Lung (tissue), 12 donors: ENCODE data around the gene NT5DC4. TPM values are rescaled to one million over a fixed set of nuclear protein-coding genes. Genes with fewer than 3 reads are reported as not detected.

ENCODE experiments used
- ATAC-seq: fragments of 200-7000 bp; cut with Tn5 transposase; one replicate; pipeline ENCODE4 v1.9.1; 2020; ENCODE audit warnings: moderate number of reproducible peaks; ENCODE audit not compliant: insufficient read depth, low FRiP score
- DNase-seq, 3 donors: peaks; one replicate each; pipeline ENCODE4 v3.0.0-alpha.2; 2013 to 2017
- H3K27ac ChIP-seq, 2 donors: one replicate each; pipeline ENCODE4 v1.5.1; 2013; ENCODE audit warnings: mild to moderate bottlenecking in 2 of 2, moderate library complexity in 2 of 2, control low read depth in 1 of 2, inconsistent platforms in 1 of 2, low read depth in 1 of 2, low read length in 1 of 2
- H3K27me3 ChIP-seq, 3 donors: one replicate each; pipeline ENCODE4 v1.5.1; 2013; ENCODE audit warnings: low read length in 2 of 3; ENCODE audit not compliant: control insufficient read depth in 3 of 3, insufficient read depth in 3 of 3
- H3K36me3 ChIP-seq, 4 donors: one replicate each; pipeline ENCODE4 v1.5.1; 2013; ENCODE audit warnings: low read length in 4 of 4, mild to moderate bottlenecking in 1 of 4, moderate library complexity in 1 of 4; ENCODE audit not compliant: control insufficient read depth in 4 of 4, insufficient read depth in 4 of 4
- H3K4me1 ChIP-seq, 5 donors: one replicate each; pipeline ENCODE4 v1.5.1; 2013; ENCODE audit warnings: low read length in 5 of 5, mild to moderate bottlenecking in 2 of 5, moderate library complexity in 1 of 5; ENCODE audit not compliant: control insufficient read depth in 5 of 5, insufficient read depth in 5 of 5
- H3K4me3 ChIP-seq: one replicate; pipeline ENCODE4 v1.5.1; 2013; ENCODE audit warnings: mild to moderate bottlenecking, control low read depth, moderate library complexity
- H3K9ac ChIP-seq, 2 donors: one replicate each; pipeline ENCODE4 v1.5.1; 2013; ENCODE audit warnings: low read length in 2 of 2, control low read depth in 1 of 2; ENCODE audit not compliant: insufficient read depth in 1 of 2
- H3K9me3 ChIP-seq, 4 donors: one replicate each; pipeline ENCODE4 v1.5.1; 2013; ENCODE audit warnings: low read length in 3 of 4, mild to moderate bottlenecking in 1 of 4, moderate library complexity in 1 of 4; ENCODE audit not compliant: control insufficient read depth in 4 of 4, insufficient read depth in 3 of 4
- CTCF ChIP-seq: IDR thresholded peaks from 2 replicates; pipeline ENCODE4 v1.5.1; 2012; ENCODE audit warnings: mild to moderate bottlenecking; ENCODE audit errors: control extremely low read depth, extremely low read depth
- WGBS, 2 donors: extraction: QIAGEN DNeasy Blood & Tissue Kit; methylation state at CpG; one replicate each; pipeline ENCODE4 v1.1.7; 2013; 5-methylcytosine and 5-hydroxymethylcytosine counted together
- polyA plus RNA-seq, 2 donors: library from polyadenylated mRNA; stranded (reverse); fragments of 200-250 nt; gene quantifications; one replicate each; pipeline ENCODE4 v1.2.1, GENCODE V29; 2013
- total RNA-seq, 2 donors: library from RNA; depleted of rRNA in 1 of 2; stranded (reverse); fragments of >200 nt in 1 of 2; gene quantifications; one replicate each; pipeline ENCODE4 v1.2.1, GENCODE V29; 2014 to 2021
- donor health status: control.
- donor health status: control.
- donor health status: Bipolar disorder and iron deficiency.
- donor health status: healthy.
- donor health status: DM: yes; HTN: yes; CAD: no.

The NT5DC4 gene
- total and polyA plus RNA-seq, 4 donors = 0.09 to 0.83 (median 0.53) TPM

DNA sequence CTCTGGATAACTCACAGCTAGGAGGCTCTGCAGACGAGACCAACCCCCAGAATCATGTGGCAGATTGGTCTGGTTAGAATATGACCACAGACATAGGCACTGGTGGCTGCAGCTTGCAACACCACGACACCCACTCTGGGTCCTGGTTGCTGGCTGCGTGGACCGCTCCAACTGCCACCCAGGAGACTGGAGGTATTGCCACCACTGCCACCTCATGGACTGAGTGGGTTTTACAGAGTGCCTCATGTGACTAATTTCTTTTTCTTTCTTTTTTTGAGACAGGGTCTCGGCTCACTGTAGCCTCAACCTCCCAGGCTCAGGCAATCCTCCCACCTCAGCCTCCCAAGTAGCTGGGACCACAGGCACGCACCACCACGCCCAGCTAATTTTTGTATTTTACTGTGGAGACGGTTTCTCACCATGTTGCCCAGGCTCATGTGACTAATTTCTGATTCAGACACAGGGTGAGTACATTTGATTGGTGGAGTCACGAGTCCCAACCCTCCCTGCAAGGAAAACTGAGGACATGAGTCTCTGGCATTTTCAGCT lies 29.9 kb upstream of the NT5DC4 start:
- Histone ChIP-seq H3K36me3 (no peaks in the 10 kb centered on the region), H3K4me1 (peaks cover 0 to 7% (median 0%) of the 10 kb centered on the region in 5 donors), H3K9me3 (no peaks in the 10 kb centered on the region), H3K4me3 (no peak overlapping the region), H3K27me3 (peaks cover 0 to 3% (median 0%) of the 10 kb centered on the region in 3 donors), H3K27ac (peak overlapping the region in 1 of 2 donors; percentile 49), H3K9ac (no peak overlapping the region)
- 32 to 35% methylated on average over 9 of the region's 9 CpGs for WGBS, 2 donors
- ATAC-seq (peak; percentile 68), DNase-seq (peak in 2 of 3 donors; percentile 36 to 38)
- peak; percentile 49 for TF ChIP-seq CTCF

GRCh38 chr2:112691881-112692281 lies 28.9 kb upstream of the NT5DC4 start:
- ATAC-seq (no peak), DNase-seq (no peak)
- TF ChIP-seq CTCF = no peak
- peaks cover 0 to 7% (median 0%) of the 10 kb centered on the region in 5 donors for H3K4me1 ChIP-seq
- H3K27ac ChIP-seq = peak overlapping the region in 1 of 2 donors; percentile 37
- no peak overlapping the region for H3K9ac ChIP-seq
- H3K9me3 ChIP-seq = no peaks in the 10 kb centered on the region
- 52 to 64% methylated on average over 4 of the region's 4 CpGs for WGBS, 2 donors
- H3K27me3 ChIP-seq = peaks cover 0 to 3% (median 0%) of the 10 kb centered on the region in 3 donors
- H3K36me3 ChIP-seq = no peaks in the 10 kb centered on the region
- H3K4me3 ChIP-seq = no peak overlapping the region

GRCh38 chr2:112692495-112692911 lies 28.3 kb upstream of the NT5DC4 start:
- H3K9me3 ChIP-seq = no peaks in the 10 kb centered on the region
- peak; percentile 74 for ATAC-seq
- H3K4me3 ChIP-seq = no peak overlapping the region
- TF ChIP-seq CTCF = no peak
- no peak overlapping the region for H3K9ac ChIP-seq
- H3K36me3 ChIP-seq = no peaks in the 10 kb centered on the region
- H3K27me3 ChIP-seq = peaks cover 0 to 3% (median 0%) of the 10 kb centered on the region in 3 donors
- H3K27ac ChIP-seq = peak overlapping the region in 1 of 2 donors; percentile 52
- WGBS, 2 donors = 27 to 52% methylated on average over 5 of the region's 5 CpGs
- H3K4me1 ChIP-seq = peaks cover 0 to 7% (median 0%) of the 10 kb centered on the region in 5 donors
- peak in 1 of 3 donors; percentile 14 for DNase-seq
